Dedifferentiated amniotic fluid mesenchymal stem cell (primary cell): ENCODE measurements around the gene FCGR3B.
"Not testable (repeated sequence)": the region's sequence is repeated elsewhere in the genome, so short reads cannot be mapped to it uniquely, and the experiment has no call there.

Source experiments
- DNase-seq: peaks from one replicate; pipeline ENCODE4 v3.0.0-alpha.2; 2016; ENCODE audit errors: extremely low spot score

FCGR3B gene

GRCh38 chr1:161605762-161606540 lies 25.0 kb downstream of the FCGR3B start:
- peak; percentile 20 for DNase-seq

GRCh38 chr1:161605024-161605423 lies 26.0 kb downstream of the FCGR3B start:
- DNase-seq: not testable (repeated sequence)

GRCh38 chr1:161597077-161597476 lies 33.9 kb downstream of the FCGR3B start:
- not testable (repeated sequence) for DNase-seq

GRCh38 chr1:161595583-161595982 lies 35.4 kb downstream of the FCGR3B start:
- not testable (repeated sequence) for DNase-seq

- not testable (repeated sequence) for DNase-seq
Observed at GRCh38 chr1:161595173-161595572, 35.8 kb downstream of the FCGR3B start.

- DNase-seq: not testable (repeated sequence)
Observed at GRCh38 chr1:161594269-161594984, 36.5 kb downstream of the FCGR3B start.

- DNase-seq: not testable (repeated sequence)
Observed at GRCh38 chr1:161593092-161593755, 37.8 kb downstream of the FCGR3B start.

- not testable (repeated sequence) for DNase-seq
Observed at GRCh38 chr1:161592586-161592985, 38.4 kb downstream of the FCGR3B start.

GRCh38 chr1:161589920-161590319 lies 41.1 kb downstream of the FCGR3B start:
- DNase-seq: not testable (repeated sequence)

GRCh38 chr1:161589365-161589764 lies 41.6 kb downstream of the FCGR3B start:
- DNase-seq: not testable (repeated sequence)

GRCh38 chr1:161588596-161588995 lies 42.4 kb downstream of the FCGR3B start:
- not testable (repeated sequence) for DNase-seq

- not testable (repeated sequence) for DNase-seq
Observed at GRCh38 chr1:161582882-161583281, 48.1 kb downstream of the FCGR3B start.

GRCh38 chr1:161580879-161581537 lies 50.0 kb downstream of the FCGR3B start:
- not testable (repeated sequence) for DNase-seq

GRCh38 chr1:161579856-161580507 lies 51.0 kb downstream of the FCGR3B start:
- DNase-seq: not testable (repeated sequence)

GRCh38 chr1:161576676-161577075 lies 54.3 kb downstream of the FCGR3B start:
- DNase-seq: not testable (repeated sequence)
